DMS 273 (cell line): Measurements from ENCODE around the gene GRM7.

Experiments used
- DNase-seq: peaks from one replicate; lab custom pipeline; 2025; ENCODE audit not compliant: unreplicated experiment; lab: John Stamatoyannopoulos, UW

The GRM7 gene

GRCh38 chr3:7700539-7700938 is 839.6 kb downstream of the GRM7 start:
- DNase-seq = no peak

- DNase-seq = no peak
Observed at GRCh38 chr3:7700977-7701376, 840.1 kb downstream of the GRM7 start.

DNA sequence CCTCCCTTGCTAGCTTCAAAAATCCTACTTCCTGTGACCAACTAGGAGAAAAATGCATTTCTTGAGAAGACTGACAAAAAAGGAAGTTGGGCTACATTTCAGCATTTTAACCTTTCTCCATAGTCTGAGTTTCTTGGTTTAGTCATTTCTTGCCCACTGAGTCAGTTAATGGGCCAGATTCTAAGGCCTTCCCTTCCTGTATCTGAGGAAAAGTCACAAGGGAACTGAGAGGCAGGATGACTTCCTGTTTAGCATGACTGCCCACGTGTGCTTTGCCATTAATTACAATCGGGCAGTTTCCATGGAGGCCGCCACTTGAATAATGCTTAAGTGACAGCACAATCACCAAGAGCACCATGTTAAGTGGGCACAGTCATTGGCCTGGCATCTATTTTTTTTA is 846.3 kb downstream of the GRM7 start:
- no peak for DNase-seq

GRCh38 chr3:7709376-7710082 is 848.6 kb downstream of the GRM7 start:
- DNase-seq = no peak

DNA sequence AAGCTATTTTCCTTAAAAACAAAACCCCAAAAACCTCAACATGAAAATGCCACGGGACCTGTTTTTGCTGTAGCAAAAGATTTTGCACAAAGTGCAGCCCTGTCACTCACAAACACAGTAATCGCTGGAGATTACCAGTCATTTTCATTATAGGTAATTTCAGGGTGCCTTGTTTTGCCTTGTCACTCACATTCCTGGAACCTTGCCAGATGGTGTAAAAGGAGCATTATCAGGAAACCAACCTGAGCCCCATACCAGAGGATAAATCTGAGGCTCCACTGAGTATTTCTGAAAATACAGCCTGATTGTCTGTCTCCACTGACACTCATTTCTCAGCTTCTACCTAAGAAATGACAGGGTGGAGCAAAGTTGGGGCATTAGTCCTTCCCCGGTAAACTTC is 849.4 kb downstream of the GRM7 start:
- DNase-seq = no peak

GRCh38 chr3:7713724-7714123 is 852.8 kb downstream of the GRM7 start:
- no peak for DNase-seq

DNA sequence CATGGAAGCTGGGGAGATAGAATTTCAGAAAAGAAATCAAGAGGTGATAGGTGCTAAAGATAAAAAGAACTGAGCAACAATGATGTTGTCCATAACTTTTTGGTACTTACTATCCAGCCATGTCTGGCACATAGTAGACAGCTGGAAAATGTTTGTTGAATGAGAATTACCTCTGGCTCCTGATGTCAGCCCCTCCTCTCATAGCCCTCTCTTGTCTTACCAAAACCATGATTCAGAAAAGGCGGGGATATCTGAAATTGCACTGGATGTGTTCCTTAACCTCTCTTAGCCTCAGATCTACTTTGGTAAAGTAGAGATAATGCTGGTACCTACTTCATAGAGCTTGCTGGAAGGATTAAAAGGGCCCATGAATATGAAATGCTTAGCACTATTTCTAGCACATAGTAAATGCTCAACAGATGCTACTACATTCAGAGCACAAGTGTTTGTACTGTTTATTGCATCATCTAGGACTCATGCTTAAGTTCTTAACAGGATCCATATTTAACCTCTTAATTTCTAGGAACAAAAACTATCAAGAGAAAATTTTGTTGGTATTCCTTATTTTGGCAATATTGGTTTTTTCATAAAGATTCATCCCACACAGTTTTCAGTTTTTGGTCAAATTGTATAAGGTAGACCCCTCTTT is 859.9 kb downstream of the GRM7 start:
- DNase-seq = no peak

DNA sequence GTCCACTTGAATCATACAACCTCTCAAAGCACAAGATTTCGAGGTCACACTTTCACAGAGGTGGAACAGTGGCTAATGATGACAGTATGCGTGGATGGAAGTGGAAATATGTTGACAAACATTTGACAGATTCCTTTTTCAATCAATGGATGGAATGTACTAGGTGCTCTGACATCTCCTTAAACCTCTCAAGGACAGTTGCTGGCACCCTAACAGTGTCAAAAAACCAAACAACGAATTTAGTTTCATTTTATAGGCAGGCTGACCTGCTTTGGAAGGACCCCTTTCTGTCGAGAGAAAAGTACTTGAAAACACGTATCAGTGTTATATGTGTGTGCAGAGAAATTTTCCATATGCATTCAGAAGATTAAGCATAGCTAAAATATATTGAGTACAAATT is 861.0 kb downstream of the GRM7 start:
- DNase-seq = no peak

- no peak for DNase-seq
Observed at GRCh38 chr3:7728566-7729519, 867.9 kb downstream of the GRM7 start.

GRCh38 chr3:7733933-7734332 is 873.0 kb downstream of the GRM7 start:
- no peak for DNase-seq

DNA sequence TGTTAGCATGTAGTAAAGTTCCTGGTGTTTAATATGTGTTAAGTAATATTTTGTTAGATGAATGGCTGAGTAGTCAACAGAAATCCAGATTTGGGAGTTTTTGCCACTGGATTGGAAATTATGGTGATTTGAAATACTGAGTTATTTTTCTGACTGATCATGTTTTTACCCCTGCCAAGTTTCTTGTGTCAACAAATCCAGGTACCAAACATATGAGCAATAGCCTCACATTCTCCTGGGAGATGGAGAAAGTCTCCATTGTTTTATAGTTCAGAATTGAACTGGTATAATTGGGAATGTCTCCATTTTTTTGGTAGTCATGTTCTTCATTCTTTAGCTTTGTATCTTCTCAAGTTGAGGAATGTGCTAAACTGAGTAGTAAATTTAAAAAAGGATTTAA is 873.5 kb downstream of the GRM7 start:
- DNase-seq = no peak

DNA sequence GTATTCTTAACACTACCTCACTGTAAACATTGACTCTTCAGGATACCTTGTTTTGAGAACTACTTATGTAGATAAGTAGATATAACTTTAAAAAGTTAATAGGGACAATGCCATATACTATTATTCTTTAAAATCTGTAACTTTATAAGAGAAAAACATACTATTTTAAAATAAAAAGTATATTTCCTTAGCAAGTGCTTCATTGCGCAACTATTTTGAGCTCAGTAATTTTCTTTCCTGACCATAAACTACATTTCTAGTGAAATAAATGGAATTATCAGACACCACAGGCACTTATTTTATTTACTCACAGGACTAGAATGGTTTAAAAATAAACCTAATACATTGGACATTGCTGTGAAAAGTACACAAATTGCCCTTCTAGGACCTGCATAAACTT is 876.3 kb downstream of the GRM7 start:
- no peak for DNase-seq

DNA sequence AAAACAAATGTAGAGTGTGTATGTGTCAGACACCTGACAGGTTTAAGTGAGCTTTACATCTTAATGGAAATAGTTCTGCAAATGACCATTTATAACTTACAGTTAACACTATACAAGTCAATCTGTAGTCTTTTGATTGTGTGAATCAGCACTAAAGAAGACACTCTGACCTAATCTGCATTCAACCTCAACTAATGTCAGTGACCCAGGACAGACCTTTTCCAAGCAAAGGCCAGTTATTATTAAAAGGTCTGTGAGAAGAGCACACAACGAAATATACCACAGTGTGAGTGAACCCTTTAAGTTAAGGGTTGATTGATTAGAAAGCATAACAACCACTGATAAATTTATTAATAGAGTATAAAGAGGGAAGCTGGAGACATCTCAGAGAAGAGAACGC is 878.8 kb downstream of the GRM7 start:
- DNase-seq = no peak

- DNase-seq = no peak
Observed at GRCh38 chr3:7740458-7740857, 879.5 kb downstream of the GRM7 start.

DNA sequence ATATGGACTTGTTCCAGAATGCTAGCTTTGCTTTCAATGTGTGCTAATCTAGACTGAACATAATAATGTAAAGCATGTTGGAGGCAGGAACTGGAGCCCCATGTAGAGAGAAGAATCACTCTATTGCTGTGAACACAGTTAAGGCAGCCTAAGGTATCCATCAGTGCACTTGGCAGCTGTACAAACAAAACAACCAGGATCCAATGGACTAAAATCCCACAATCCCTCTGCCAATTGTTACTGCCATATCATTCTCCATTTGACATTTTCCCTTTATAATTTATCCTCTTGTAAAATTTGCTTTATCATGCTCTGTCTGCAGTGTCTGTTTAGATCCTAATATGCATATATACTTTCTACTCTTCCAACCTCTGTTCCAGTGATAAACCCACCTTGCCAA is 883.9 kb downstream of the GRM7 start:
- no peak for DNase-seq

GRCh38 chr3:7745711-7746110 is 884.8 kb downstream of the GRM7 start:
- DNase-seq = no peak

DNA sequence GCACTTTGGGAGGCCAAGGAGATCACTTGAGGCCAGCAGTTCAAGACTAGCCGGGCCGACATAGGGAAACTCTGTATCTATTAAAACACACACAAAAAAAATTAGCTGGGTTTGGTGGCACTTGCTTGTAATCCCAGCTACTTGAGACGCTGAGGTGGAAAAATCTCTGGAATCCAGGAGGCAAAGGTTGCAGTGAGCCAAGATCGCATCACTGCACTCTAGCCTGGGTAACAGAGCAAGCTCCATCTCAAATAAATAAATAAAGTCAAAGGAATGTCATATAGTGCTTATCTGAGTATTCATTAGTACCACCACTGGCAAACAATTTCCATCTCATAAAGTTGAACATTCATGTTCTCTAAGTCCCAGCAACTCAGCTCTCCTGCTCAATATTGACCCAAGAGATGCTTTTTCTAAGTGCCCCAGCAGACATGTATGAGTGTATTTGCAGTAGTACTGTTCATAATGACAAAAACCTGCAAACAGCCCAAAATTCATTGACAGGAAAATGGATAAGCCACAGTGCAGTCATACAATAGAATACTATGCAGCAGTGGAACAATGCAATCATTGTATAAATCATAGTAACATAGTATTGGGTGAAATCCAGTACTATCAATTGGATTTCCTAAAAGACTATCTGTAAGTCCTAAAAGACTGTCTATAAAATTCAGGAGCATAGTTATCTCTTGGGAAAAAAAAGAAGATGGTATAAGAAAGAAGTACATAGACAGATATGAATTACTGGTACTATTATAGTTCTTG is 889.2 kb downstream of the GRM7 start:
- DNase-seq = no peak

DNA sequence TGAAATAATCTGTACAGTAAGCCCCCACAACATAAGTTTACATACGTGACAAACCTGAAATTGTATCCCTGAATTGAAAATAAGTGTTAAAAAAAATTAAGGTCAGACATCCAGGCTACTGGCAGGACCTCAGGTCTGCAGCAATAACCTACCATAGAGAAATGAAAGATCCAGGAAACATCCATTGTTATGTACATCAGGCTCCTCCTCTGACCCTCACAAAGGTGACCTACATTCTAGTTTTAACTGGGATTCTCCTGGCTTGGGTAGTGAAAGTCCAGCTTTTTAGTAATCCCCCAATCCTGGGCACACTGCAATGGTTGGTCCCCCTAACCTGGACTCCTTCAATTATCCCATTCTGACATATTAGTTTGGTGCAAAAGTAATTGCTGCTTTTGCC is 891.1 kb downstream of the GRM7 start:
- no peak for DNase-seq

GRCh38 chr3:7754653-7755441 is 893.9 kb downstream of the GRM7 start:
- no peak for DNase-seq

- DNase-seq = no peak
Observed at GRCh38 chr3:7759630-7760029, 898.7 kb downstream of the GRM7 start.
